Germinal center (tissue), 1 donor: ENCODE measurements around the gene POLR2M.

ENCODE experiments used
- DNase-seq: peaks from one replicate; pipeline ENCODE4 v3.0.0; 2012; ENCODE audit warnings: mixed read lengths, low spot score

POLR2M gene

DNA sequence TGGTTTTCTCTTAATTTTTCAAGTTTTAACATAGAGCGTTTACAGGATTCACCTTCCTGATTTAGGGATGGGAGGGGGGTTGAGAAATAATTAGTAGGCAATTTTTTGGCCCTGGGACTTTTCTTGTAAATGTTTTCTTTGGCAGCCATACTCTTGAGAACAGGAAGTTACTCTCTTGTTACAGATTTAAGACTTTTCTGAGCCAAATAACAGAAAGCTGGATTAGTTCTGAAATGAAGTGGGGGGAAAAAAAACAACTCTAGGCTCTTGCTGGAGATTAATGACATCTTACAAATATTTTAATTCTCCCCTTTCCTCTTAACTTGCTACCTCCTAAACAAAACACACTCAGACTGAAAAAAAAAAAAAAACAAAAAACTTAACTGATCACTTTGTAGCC lies 13.8 kb upstream of the POLR2M start:
- DNase-seq, result no peak

DNA sequence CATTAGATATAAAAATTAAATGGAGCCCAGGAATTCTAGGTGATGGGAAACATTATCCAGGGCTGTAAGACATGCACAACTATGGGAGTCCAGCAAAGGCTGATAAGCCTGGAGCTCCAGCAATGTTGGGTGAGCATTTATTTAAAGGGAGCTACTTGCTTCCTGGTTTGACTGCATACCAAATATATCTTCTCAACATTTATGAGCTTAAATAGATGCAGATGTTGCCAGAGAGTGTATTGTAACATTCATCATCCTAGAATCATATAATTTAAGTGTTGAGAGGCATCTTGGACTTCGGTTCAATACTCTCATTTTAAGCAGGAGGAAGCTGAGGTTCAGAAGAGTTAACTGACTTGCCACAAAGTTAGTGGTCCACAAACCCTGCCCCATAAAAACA lies 12.2 kb upstream of the POLR2M start:
- DNase-seq, result no peak

DNA sequence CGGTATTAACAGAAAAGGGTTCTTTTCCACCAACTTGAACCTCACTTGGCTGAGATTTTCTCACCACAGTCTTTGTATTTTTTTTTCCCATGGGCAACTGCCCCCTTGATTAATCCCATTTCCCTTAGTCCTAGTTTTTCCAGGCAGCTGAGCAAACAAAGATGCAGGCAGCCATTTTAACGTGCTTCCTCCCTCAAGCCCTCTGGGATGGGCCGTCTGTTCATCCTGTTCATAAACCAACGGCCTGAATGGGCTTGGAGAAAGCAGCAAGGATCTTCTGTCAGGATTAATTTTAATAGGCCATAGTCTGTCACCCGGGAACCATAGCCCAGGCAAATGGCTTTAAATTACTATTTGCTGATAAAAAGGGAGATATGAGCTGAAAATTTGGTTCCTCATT lies 10.4 kb upstream of the POLR2M start:
- DNase-seq, result no peak

DNA sequence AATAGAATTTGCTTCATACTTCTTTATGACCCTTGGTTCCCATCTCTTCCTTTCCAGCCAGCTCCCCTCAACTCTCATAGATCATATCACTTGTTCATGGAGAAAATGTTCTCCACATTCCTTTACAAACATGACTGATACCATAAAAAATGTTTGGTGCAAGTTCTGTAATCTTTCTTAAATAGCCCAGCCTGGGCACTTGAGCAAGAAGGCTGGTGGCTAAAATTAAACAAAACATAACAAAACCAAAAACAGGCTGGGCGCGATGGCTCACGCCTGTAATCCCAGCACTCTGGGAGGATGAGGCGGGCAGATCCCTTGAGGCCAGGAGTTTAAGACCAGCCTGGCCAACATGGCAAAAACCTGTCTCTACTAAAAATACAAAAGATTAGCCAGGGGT lies 8.9 kb upstream of the POLR2M start:
- no peak for DNase-seq

DNA sequence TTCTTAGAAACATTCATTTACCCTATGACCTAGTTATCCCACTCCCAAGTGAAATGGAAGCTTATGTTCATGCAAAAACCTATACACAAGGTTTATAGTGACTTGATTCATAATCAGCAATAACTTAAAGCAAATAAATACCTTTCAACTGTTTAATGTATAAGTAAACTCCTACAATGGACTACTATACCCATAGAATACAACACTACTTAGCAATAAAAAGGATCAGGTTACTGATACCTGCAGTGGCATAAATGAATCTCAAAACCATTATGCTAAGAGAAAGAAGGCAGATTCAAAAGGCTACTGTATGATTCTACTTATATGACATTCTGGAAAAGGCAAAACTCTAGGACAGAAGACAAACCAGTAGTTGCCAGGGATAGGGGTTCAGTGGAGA lies 8.3 kb upstream of the POLR2M start:
- DNase-seq, result no peak

DNA sequence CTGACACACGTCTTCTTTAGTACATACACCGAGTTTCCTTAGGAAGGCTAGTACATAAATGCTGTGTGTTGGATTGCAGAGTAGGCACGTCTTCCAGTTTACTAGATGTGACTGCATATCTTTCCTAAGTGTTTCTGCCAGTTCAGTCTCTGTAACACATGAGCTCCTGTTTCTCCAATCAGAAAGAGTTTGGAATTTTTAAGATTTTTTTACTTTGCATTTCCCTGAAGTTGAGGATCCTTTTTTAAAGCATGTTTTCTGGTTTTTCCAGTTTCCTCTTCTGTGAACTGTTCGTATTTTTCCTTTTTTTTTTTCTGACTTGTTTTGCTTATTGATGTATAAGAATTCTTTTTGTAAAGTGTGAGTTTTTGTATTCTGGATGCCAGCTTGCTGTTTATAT lies 7.5 kb upstream of the POLR2M start:
- DNase-seq, result no peak

DNA sequence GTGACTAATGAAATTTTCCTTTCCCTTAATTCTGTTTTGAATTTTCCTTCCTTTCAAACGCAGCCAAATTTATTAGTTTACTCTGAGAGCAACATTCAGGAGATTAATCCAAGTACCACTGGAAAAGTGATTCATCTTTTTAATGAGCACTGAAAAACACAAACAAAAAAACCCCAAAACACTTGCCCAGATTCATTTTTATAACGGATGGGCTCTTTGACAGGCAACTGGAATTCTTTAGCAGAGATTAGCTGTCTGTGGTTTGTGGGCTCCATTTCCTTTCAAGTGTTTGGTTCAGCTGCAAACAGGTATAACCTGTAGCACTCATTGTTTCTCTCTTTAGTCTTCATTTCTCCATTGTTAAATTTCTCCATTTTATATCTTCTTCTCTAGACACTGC lies 3.1 kb upstream of the POLR2M start:
- DNase-seq, result no peak

DNA sequence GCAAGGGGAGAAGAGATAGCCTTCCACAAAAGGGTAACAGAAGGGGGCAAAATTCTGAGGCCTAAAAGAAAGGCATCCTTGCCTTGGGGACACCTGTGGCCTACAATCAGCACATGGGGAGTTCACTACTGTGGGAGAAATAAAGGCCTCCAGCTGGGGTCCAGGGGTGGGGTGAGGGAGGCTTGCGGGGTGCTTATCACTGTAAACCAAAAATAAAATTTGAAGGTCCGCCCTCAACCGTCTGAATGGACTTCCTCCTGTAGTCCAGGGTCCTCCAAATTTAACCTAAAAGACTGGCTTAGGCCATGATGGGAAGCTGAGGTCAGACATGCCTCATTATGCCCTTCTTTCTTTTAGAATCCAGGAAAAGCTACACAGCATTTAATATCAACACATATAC lies 2.1 kb upstream of the POLR2M start:
- DNase-seq, result no peak

DNA sequence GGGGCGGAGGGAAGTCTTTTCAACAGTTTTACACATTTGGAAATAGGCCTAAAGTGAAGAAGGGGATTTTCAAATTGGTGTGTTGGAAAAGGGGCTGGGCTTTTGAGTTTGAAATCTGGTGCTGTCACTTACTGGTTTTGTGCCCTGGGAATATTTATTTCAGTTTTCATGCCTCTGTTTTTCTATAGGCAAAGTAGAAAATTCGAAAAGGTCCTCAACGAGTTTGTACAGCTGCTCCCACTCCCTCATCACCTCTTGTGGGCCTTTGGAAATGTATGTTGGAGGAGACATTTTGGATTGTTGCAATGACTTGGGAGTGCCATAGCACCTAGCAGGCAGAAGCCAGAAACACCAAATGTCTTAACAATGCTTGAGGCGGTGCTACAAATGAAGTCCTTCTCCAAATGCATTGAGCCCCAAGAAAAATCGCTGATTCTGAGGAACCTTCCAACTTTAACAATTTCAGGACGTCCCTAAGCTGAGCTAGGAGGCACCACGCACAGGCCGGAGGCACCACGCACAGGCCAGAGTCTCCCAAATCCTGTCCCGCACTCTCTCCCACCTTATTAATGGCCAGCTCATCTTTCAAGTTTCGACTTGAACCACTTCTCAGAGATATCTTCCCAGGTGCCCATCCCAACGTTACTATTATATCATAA lies 639 bp upstream of the POLR2M start:
- no peak for DNase-seq

DNA sequence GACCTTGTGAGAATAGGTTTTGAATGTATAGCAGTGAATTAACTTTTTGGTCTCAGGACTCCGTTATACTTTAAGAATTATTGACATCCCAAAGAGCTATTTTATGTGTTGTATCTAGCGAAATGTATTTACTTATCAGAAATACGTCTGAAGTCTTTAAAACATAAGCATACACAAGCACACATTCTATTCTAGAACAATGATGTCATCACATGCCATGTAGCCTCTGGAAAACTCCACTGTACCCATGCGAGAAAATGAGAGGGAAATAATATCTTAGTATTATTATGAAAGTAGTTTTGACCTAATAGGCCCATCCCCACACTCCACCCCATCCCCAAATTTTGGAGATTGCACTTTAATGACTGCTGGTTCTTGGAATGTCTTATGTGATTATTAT lies 1.5 kb downstream of the POLR2M start:
- no peak for DNase-seq

DNA sequence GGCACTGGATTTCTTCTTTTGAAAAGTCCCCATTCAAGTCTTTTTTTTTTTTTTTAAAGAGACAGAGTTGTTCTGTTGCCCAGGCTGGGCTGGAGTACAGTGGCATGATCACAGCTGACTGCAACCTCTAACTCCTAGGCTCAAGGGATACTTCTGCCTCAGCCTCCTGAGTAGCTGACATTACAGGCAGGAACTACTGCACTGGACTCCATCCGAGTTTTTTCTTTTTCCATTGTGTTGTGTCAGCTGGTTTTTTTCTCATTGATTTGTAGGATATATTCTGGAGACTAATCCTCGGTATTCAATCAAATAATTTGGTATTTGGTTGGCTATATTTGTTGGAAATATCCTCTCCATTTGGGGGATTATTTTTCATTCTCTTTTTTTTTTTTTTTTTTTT lies 11.8 kb downstream of the POLR2M start:
- DNase-seq, result no peak

DNA sequence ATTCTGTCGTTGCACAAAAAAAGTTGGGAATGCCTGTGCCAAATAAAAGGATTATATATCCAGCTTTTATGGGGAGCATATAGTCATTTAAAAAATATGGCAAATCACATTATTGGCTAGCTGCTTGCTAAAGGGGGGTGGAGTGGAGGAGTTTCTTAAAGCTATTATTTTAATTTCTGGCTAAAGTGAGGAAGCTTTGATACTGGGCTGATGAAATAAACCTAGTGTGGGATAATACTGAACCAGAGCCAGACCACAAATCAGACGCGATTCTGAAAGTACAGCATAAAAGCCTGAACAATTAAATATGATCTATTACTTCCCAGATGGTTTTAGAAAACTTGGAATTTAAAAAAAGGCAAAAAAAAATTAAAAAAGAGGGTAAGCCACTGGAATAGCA lies 14.4 kb downstream of the POLR2M start:
- no peak for DNase-seq

DNA sequence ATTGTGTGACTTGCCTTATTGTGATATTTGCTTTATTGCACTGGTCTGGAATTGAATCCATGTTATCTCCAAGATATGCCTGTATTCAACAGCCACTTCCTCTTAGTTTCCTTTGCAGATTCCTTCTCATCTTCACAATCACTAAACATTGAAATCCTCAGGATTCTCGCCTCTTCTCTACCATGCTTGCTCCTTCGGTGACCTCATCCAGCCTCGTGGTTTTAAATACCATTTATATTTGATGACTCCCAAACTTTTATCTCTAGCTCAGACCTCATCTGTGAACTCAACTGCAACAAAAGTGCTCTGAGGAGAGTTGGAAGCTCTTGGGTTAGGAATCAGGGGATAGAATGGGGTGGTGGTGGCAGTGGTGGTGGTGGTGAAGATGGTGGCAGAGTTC lies 19.9 kb downstream of the POLR2M start:
- DNase-seq, result no peak

DNA sequence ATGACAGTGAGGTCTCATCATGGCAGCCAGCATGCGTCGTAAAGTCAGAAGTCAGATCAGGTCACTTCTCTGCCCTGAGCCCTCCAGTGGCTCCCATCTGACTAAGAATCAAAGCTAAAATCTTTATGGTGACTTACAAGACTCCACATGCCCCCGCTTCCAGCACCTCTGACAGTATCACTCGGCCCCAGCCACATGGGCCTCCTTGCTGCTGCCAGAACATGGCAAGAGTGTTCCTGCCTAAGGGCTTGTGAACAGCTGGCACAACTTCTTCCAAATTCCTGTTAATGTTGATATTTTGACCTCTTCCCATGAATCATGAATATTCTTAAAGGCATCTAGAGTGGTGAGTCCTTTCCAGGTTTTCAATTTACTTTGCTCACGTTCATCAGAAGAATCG lies 20.5 kb downstream of the POLR2M start:
- no peak for DNase-seq

DNA sequence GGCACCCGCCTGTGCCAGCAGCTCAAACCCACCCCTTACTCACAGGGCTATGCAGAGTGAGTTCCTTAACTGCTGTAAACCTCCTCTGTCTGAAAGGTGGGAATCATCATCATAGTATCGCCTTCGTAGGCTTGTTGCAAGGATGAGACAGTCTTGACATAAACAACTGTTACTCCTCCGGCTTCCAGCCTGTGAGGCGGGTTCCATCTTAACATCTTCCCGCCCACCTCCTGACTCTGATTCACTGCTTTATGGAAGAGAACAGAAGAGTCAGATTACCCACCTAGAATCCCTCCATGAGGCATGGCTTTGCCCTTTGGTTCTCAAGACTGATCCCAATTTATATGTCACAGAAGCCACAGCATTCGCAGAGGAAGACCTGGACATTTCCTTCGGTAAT lies 21.9 kb downstream of the POLR2M start:
- DNase-seq, result no peak

DNA sequence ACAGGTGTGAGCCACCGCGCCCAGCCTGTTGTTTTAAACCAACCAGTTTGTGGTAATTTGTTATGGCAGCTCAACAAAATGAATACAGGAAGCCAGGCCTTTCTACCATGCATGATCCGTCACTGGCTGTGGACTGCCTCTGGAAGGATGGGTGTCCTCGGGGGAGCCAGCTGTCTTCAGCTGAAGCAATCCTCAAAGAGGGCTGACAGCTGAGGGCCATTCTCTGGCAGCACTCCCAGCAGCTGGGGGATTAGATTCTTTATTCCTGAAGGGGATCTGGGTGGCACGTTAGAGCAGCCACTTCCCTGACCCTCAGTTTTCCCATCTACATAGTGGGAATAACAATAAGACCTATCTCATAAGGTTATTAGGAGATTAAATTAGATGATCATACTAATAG lies 24.4 kb downstream of the POLR2M start:
- no peak for DNase-seq

DNA sequence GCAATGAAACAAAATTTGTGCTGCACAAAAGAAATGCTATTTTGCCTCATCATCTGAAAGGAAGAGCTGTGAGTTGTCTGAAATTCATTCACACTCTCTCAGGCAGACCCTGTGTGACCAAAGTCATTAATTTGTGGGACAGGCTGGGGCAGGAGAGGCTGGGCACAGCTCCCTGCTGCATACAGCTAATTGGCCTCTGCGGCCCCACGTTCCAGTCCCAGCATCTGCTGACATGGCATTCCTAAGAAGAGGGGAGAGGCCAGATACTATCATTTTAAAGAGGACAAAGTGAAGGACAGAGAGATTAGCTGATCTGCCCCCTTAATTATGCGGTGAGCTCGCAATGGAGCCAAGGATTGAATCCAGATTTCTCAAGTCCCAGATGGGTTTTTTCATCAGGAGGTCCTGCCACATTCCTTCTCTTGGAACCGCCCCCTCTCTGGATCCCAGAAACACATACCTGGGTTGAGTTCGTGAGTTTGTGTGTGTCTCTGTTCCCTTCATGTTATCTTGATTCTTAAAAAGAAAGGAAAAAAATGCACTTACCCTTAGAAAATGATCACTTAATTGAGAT lies 25.1 kb downstream of the POLR2M start:
- DNase-seq, result no peak

DNA sequence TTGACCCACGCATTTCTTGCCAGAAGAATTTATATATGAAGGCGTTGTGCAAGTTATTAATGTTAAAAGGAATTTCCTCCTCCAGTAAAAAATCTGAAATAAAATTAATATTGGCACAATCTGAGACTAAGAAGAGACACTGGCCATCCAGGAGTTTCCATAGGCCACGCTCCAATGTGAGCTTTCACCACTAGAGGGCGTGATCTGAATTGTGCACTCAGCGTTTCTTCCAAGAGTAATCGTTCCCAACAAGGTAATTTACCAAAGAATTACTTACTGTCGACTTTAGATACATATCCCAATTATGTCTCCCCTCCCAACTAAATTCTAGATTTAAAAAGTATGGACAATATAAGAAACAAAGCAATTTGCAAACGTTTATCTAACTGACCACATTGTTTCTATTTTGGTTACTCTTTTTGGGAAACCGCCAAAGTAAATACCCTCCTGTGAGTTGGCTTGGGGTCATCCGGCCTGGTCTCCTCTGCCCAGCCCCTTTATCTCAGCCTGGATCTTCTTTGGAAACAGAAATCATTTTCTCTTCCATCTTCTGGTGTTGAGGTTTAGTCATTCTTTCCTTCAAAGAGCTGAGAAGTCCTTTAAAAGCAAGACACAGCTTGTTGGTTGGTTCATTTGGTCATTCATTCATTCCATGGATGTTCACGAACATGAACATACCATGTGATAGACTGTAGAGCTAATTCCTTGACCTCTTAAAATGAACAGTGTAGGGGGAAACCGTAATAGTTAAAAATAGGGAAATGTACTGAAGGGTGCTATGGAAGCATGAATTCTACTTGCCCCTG lies 26.2 kb downstream of the POLR2M start:
- peak; percentile 31 for DNase-seq

DNA sequence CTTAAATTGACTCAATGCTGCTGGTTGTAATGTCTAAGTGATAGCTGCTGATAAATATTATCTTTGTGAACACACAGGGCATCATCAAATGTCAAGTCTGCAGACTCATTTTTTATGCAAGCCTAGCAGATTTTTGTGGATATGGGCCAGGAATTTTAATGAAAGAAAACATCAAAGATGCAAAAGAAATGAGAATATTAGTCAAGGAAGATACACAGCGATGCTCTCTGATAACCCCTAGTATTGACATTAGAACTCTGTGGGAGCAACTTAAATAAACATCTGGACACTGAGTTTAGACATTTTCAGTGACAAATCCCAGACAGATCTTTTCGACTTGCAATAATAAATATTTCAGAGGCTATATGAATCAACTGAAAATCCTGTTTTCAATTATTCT lies 28.3 kb downstream of the POLR2M start:
- no peak for DNase-seq

DNA sequence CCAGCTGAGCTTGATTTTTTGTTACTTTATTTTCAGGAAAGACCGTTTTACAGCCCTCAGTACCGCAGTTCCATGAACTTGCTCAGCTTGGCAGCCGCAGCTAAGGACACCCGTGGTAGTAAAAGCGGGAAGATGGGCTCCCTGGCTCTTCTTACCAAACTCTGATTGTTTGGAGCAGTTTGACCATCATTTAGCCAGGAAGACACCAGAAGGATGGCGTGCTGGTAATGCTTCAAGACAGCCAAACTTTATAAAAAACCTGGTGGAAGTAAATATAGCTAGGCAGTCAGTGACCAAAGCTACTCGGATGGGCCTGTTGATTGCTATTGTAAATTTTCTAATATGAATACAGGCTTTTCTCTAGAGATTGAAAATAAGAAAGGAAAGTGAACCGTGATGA lies 28.9 kb downstream of the POLR2M start:
- DNase-seq, result no peak

DNA sequence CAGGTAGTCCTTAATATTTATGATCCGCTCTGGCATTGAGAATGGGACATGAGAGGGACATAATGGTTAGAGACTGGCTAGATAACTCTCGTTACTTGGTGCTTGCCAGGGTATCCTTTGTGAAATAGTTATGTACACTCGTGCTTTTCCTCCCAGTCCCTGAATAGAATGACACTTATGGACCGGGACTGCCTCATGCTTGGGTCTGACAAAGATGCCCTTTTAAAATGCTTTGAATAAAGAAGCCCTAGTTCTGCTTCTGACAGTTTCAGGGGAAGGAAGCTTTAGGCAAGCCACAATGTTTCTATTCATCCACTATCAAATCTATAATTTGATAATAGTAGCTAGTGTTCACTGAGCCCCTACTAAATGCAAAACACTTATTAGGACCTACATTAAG lies 29.4 kb downstream of the POLR2M start:
- DNase-seq, result no peak

DNA sequence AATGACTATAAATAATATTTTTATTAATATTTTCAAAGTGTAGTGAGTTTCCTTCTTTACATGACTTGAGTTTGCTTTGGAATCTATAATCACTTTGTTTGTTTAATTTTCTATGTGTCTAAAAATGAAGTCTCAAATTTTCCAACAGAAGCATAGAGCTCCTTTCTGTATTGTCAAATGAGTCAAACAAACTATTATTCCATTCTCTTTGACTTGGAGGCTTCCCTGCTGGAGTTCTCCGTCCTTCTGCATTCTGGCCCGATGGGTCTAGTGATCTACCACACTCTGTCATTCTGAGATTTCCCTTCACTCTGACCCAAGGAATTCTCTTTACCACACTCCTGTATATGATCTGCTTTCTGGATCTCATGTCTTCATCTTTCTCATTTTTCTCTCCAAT lies 30.1 kb downstream of the POLR2M start:
- DNase-seq, result no peak

DNA sequence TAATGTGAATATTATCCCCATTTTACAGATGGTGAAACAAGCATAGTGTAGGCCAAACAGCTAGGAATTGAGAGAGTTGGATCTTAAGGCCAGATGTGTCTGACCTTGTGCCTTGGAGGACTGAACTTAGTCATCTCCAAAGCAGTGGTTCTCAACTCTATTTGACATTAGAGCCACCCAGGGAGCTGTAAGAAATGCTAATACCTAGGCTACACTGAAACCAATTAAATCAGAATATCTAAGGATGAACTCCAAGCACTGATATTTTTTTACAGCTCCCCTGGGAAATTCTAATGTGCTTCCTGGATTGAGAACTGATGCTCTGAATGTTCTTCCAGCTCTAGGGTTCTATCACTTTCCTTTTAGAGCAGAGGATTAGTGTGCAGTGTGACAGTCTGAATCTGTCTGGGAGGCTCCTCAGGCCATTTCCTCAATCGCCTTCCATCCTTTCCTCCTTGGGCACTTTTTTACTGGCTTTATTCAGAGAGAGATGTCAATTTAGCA lies 32.3 kb downstream of the POLR2M start:
- DNase-seq, result no peak

DNA sequence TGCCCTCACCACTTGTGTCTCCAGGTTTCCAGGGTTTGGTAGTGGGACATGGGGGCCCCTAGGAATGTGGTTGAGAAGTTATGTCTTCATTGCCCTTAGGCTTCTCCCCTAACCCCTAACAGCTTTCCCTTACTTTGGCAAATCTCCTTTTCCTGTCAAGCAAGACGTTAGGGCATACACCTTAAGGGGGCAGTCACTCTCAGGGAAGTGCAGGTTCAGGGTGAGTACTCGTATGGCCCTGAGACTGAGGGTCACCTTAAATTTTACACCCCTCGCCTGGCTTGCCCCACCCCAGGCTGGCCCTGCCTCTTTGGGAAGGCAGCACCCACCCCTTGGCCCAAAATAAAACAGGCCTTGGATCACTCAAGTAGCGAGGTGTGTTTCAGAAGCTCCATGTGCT lies 33.5 kb downstream of the POLR2M start:
- no peak for DNase-seq
